ENCODE data around the gene RERE.

- TF ChIP-seq POLR2AphosphoS5 (IDR thresholded peaks at IDR 0.05; ENCODE audit: borderline replicate concordance, low read depth, low read length) = no peak
- TF ChIP-seq EZH2 (IDR thresholded peaks at IDR 0.05) = no peak
- no peak for TF ChIP-seq FOXP2 (optimal IDR thresholded peaks at IDR 0.05; ENCODE audit: control extremely low read depth, extremely low read length, insufficient read depth)
Observed at GRCh38 chr1:8536515-8536914, 280.9 kb downstream of the RERE start.

Measured in SK-N-MC (cell line).